Activated CD4-positive, alpha-beta T cell treated with anti-CD3 and anti-CD28 coated beads, Interleukin-2, amount 10 ng/mL, durations not matched to agents 24 days and 14 days (primary cell): ENCODE data around the gene ABCA1. TPM values are rescaled to one million over a fixed set of nuclear protein-coding genes. Genes with fewer than 3 reads are reported as not detected.
A peak's percentile ranks its signal among the peaks of the same experiment; 100 is the strongest.
"Not testable (repeated sequence)": the region's sequence is repeated elsewhere in the genome, so short reads cannot be mapped to it uniquely, and the experiment has no call there.

Experiments
- DNase-seq: peaks from one replicate; pipeline ENCODE4 v3.0.0; 2022
- H3K27ac Mint-ChIP-seq: one replicate; pipeline ENCODE4 v1.8.0; 2022; ENCODE audit warnings: mild to moderate bottlenecking, mixed read lengths
- H3K27me3 Mint-ChIP-seq: one replicate; pipeline ENCODE4 v1.8.0; 2022; ENCODE audit warnings: mixed read lengths
- H3K36me3 Mint-ChIP-seq: one replicate; pipeline ENCODE4 v1.8.0; 2022; ENCODE audit warnings: low read depth, mild to moderate bottlenecking, mixed read lengths
- H3K4me1 Mint-ChIP-seq: one replicate; pipeline ENCODE4 v1.8.0; 2021; ENCODE audit warnings: mixed read lengths
- H3K4me3 Mint-ChIP-seq: one replicate; pipeline ENCODE4 v1.8.0; 2022; ENCODE audit warnings: mild to moderate bottlenecking, moderate library complexity, mixed read lengths
- H3K9me3 Mint-ChIP-seq: one replicate; pipeline ENCODE4 v1.8.0; 2021; ENCODE audit warnings: mixed read lengths
- intact Hi-C: fragments of 100-400 bp; cut with micrococcal nuclease; formaldehyde crosslinking; loops from one replicate; pipeline ENCODE4 v1.15.1; 2023
- total RNA-seq: library from RNA; stranded (reverse); gene quantifications from 2 replicates; pipeline ENCODE4 v1.2.3, GENCODE V29; 2022

The ABCA1 gene
- total RNA-seq, 1 donor from 2014 or later, result 0.56 TPM

DNA sequence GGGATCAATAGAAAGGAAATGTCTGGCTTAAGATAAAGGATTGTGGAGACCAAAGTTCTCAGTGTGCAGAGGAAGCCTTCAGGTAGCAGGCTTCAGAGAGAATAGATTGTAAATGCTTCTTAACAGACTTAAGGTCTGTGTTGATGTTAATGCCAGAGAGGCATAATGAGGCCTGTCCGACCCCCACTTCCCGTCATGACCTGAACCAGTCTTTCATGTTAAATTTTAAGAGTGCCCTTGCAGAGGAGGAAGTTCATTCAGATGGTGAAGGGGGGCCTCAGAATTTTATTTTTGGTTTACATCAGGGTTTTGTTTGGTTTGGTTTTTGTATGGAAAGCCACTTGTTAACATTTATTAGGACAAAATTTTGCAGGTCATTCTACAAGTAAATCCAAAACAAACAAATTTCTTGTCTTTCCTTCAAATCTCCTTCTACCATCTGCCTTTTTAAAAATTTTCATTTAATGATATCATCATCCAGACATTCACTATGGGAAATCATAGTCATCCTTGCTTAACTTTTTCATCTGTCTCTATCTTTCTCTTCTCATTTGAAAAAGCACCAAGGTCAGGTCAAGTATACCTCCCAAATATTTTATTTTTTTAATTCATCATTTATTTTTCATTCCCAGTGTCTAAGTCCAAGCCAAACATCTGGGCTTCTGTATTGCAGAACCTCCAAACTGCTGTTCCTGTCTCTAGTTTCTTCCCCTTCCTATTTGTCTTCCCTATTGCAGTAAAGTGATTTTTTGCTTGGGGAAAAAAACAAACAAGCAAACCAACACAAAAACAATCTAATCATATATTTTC lies 6.9 kb upstream of the ABCA1 start:
- no peaks in the 10 kb centered on the region for H3K4me1 Mint-ChIP-seq
- DNase-seq, result no peak
- H3K27me3 Mint-ChIP-seq, result peaks cover 9% of the 10 kb centered on the region
- H3K36me3 Mint-ChIP-seq, result no peaks in the 10 kb centered on the region
- intact Hi-C loops, result no loop called here
- H3K9me3 Mint-ChIP-seq, result no peaks in the 10 kb centered on the region
- H3K4me3 Mint-ChIP-seq, result no peak overlapping the region
- no peak overlapping the region for H3K27ac Mint-ChIP-seq

DNA sequence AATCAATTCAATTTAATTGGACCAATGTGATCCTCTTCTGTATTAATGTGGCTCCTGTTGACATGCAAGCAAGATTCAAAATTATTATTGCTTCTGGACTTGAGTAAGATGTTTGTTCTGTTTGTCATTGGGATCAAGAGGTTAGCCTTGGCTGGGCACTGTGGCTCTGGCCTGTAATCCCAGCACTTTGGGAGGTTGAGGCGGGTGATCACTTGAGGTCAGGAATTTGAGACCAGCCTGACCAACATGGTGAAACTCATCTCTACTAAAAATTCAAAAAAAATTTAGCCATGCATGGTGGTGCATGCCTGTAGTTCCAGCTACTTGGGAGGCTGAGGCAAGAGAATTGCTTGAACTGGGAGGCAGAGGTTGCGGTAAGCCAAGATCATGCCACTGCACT lies 5.1 kb upstream of the ABCA1 start:
- peaks cover 20% of the 10 kb centered on the region for H3K27me3 Mint-ChIP-seq
- intact Hi-C loops, H3K27ac Mint-ChIP-seq, H3K9me3 Mint-ChIP-seq, H3K4me1 Mint-ChIP-seq, H3K36me3 Mint-ChIP-seq, DNase-seq, H3K4me3 Mint-ChIP-seq: not testable (repeated sequence)

DNA sequence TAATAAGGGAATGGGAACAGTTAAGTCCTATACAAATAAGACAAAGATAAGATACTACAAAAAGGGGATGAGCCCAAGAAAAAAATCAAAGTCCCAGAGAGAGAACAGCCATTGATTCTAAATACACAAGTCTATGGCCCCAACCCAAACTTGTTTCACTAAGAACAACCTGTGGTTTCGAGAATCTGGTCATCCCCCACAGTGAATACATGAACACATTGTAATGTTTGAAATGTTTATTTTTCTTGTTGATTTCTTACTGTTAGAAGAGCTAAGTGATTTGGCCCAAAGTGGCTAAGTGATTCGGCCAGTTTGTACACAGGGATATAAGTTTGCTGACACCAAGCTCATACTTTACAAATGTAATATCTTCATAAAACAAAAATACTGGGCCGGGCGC lies 3.3 kb upstream of the ABCA1 start:
- Mint-ChIP-seq H3K9me3 (no peaks in the 10 kb centered on the region), H3K4me3 (no peak overlapping the region), H3K36me3 (no peaks in the 10 kb centered on the region), H3K4me1 (peaks cover 14% of the 10 kb centered on the region), H3K27ac (no peak overlapping the region), H3K27me3 (peaks cover 29% of the 10 kb centered on the region)
- no peak for DNase-seq
- intact Hi-C loops, result no loop called here

DNA sequence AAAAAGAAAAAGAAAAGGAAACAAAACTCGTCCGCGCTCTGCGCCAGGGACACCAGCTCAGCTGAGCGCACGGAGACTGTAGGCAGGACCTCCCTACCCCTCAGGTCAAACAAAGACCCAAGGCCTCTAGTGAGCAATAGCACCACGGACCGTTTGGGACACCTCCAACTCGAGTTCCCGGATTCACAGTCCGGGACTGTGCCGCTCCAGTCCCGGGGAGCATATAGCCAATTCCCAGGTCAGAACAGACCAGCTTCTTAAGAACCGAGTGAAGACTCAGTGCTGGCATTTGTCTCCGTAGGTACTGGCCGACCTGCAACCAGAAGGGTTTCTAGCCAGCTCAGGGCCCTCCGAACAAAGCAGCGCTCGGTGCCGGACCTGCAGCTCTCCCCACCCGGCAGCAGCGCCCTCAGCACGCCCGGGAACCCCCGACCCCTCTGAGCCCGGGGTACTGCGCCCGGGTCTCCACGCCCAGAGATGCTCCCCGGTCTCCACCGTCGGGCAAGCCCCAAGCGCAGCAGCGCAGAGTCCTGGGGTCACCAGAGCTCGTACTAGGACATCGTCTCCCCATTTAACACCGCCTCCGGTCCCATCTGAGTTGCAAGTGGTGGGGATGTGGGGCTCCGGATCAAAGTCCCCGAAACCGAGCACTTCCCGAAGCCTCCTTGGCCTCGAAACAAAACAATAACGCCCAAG lies 591 bp downstream of the ABCA1 start:
- Mint-ChIP-seq H3K27ac (peak overlapping the region; percentile 59), H3K9me3 (no peaks in the 10 kb centered on the region), H3K4me1 (peaks cover 15% of the 10 kb centered on the region), H3K4me3 (peak overlapping the region; percentile 89), H3K36me3 (no peaks in the 10 kb centered on the region), H3K27me3 (peaks cover 38% of the 10 kb centered on the region)
- intact Hi-C loops, result loop anchor here (2.0 to 10.0 kb wide), 2 partner anchors 229 to 317 kb away; partner anchors contain the start of gene SLC44A1
- peak; percentile 73 for DNase-seq

DNA sequence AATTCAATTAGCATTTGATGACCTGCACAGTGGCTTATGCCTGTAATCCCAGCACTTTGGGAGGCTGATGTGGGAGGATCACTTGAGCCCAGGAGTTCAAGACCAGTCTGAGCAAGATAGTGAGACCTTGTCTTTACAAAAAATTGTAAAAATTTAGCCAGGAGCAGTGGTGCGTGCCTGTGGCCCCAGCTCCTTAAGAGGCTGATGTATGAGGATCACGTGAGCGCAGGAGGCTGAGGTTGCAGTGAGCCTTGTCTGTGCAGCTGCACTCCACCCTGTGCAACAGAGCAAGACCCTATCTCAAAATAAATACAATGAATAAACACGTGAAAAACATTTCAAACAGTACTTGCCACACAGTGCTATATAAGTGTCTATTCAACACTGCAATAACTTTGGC lies 4.2 kb downstream of the ABCA1 start:
- Mint-ChIP-seq H3K36me3 (no peaks in the 10 kb centered on the region), H3K27ac (no peak overlapping the region)

DNA sequence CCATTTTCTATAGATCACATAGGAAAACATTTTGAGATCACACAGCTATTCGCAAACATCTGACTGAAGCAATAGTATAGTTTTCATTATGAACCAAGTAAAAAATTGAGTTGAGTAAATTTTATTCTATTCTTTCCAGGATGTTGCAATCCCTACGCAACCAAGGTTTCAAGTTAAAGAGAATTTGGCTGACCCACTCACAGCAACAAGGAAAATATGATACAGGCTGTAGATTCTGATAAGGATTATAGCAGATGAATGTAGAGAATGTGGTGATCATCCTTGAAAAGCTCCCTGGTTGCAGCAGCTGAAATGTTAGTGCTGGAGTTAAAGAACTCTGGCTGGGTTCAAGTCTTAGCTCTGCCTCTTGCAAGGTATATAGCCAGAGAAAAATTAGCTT lies 4.7 kb downstream of the ABCA1 start:
- DNase-seq, result no peak
- Mint-ChIP-seq H3K4me3 (no peak overlapping the region), H3K9me3 (no peaks in the 10 kb centered on the region), H3K27me3 (peaks cover 25% of the 10 kb centered on the region), H3K36me3 (no peaks in the 10 kb centered on the region), H3K4me1 (peaks cover 10% of the 10 kb centered on the region), H3K27ac (no peak overlapping the region)
- intact Hi-C loops, result loop anchor here (10.0 kb wide), 1 partner anchor 322 kb away; the partner anchor contains the start of gene SLC44A1

More for the DNA sequence above, 4.2 kb downstream of the ABCA1 start:
- intact Hi-C loops, result loop anchor here (10.0 kb wide), 1 partner anchor 321 kb away; the partner anchor contains the start of gene SLC44A1
- no peak overlapping the region for H3K4me3 Mint-ChIP-seq
- H3K9me3 Mint-ChIP-seq, result no peaks in the 10 kb centered on the region
- DNase-seq, result no peak
- H3K4me1 Mint-ChIP-seq, result peaks cover 14% of the 10 kb centered on the region
- H3K27me3 Mint-ChIP-seq, result peaks cover 28% of the 10 kb centered on the region

DNA sequence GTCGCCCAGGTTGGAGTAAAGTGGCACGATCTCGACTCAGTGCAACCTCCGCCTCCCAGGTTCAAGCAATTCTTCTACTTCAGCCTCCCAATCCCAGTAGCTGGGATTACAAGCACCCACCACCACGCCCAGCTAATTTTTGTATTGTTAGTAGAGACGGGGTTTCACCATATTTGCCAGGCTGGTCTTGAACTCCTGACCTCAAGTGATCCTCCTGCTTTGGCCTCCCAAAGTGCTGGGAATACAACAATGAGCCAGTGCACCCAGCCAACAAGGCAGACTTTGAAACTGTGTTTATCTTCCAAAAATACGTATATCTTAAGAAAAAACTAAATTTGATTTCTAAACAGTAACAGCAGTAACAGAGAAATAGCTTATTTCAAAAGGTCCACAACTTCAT lies 5.2 kb downstream of the ABCA1 start:
- H3K4me3 Mint-ChIP-seq, H3K9me3 Mint-ChIP-seq, H3K27ac Mint-ChIP-seq, H3K36me3 Mint-ChIP-seq, H3K4me1 Mint-ChIP-seq, DNase-seq: not testable (repeated sequence)
- H3K27me3 Mint-ChIP-seq, result peaks cover 21% of the 10 kb centered on the region
- intact Hi-C loops, result loop anchor here (10.0 kb wide), 1 partner anchor 322 kb away; the partner anchor contains the start of gene SLC44A1

DNA sequence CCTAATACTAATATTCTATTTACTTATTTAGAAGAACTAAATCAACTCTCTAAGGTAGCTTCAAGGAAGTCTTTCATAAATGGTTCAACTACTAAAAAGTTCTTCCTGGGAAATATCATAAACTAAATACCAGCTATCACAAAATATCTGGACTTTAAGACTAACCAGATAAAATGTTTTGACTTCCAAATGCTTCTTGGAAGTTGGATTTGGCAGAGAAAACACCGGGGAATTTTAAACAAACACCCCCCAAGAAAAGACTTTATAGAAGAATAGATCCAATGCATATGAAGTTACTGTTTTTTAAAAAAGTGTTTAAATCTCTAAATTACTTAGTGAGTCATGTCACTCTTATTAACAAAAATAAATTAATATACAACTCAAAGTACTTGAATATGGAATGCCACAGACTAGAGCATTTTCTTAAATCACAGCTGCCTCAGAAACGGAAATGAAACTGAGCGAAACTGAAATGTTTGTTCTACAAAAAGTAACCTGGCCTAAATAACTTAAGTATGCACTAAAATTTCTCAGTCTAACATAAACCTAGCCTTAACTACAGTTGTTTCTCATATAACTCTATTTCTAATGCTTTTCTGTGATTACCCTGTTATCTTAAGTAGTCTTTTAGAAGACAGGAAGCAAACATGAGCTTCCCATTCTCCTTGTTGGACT lies 6.8 kb downstream of the ABCA1 start:
- H3K9me3 Mint-ChIP-seq, result no peaks in the 10 kb centered on the region
- DNase-seq, result no peak
- no peaks in the 10 kb centered on the region for H3K36me3 Mint-ChIP-seq
- H3K4me3 Mint-ChIP-seq, result no peak overlapping the region
- peaks cover under 1% of the 10 kb centered on the region for H3K4me1 Mint-ChIP-seq
- intact Hi-C loops, result loop anchor here (10.0 kb wide), 1 partner anchor 324 kb away; the partner anchor contains the start of gene SLC44A1
- no peak overlapping the region for H3K27ac Mint-ChIP-seq
- H3K27me3 Mint-ChIP-seq, result peaks cover 15% of the 10 kb centered on the region

DNA sequence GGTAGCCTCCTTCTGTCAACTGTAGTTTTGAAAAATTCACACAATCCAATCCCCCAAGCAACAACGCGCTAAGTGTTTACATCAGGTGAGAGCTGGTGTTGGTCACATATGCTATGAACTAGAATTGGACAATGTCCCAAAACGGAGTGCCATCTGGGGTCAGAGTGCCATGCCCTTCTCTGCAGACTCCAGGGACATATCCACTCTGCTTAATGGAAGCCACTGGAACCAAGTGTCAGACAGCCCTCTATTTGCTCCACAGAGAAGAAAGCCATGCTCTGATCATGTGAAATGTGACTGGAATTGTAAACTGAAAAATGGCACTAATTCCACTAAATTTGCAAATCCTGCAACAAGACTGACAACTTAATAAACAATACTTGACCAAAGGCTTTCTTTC lies 12.2 kb downstream of the ABCA1 start:
- Mint-ChIP-seq H3K27me3 (peaks cover 13% of the 10 kb centered on the region), H3K9me3 (no peaks in the 10 kb centered on the region), H3K4me1 (no peaks in the 10 kb centered on the region), H3K27ac (no peak overlapping the region), H3K36me3 (no peaks in the 10 kb centered on the region), H3K4me3 (no peak overlapping the region)
- no peak for DNase-seq
- intact Hi-C loops, result no loop called here

DNA sequence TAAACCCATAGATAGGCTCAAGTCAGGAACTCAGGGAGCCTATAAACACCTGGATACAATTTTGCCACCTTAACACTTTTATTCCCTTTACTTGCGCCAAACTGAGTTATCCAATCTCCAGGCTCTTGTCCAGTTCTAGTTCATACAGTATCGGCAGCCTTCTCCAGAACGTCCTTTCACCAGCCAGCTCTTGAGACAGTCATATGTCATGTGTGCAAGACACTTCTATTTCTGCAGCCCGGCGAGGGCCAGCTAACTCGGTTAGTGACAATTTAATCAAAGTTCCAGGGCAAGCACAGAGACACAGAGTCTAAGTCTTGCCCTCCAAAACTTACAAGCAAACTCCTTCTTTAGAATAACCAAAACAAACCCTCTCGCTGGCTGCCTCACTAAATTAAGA lies 12.9 kb downstream of the ABCA1 start:
- no peaks in the 10 kb centered on the region for H3K4me1 Mint-ChIP-seq
- no peak overlapping the region for H3K27ac Mint-ChIP-seq
- peaks cover 15% of the 10 kb centered on the region for H3K27me3 Mint-ChIP-seq
- intact Hi-C loops, result no loop called here
- no peaks in the 10 kb centered on the region for H3K9me3 Mint-ChIP-seq
- H3K36me3 Mint-ChIP-seq, result no peaks in the 10 kb centered on the region
- DNase-seq, result no peak
- no peak overlapping the region for H3K4me3 Mint-ChIP-seq

DNA sequence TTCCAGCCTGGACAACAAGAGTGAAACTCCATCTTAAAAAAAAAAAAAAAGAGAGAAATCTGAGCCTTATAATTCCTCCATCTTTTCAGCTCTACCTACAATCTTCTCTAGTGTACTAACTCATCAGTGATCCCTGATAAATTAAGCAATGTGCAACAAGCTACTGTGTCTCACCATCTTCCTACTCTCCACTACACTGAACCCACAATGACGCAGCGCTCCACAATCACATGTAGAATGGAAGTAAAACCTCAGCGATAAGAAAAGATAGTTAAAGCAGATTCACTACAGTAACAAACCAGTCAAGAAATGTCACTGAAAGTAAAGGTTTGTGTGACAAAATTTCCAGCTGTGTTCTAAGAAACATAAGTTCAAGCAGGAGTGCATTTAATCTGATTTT lies 13.5 kb downstream of the ABCA1 start:
- Mint-ChIP-seq H3K4me3 (no peak overlapping the region), H3K9me3 (no peaks in the 10 kb centered on the region), H3K27me3 (peaks cover 15% of the 10 kb centered on the region), H3K4me1 (no peaks in the 10 kb centered on the region), H3K36me3 (no peaks in the 10 kb centered on the region), H3K27ac (no peak overlapping the region)
- no peak for DNase-seq
- intact Hi-C loops, result no loop called here

DNA sequence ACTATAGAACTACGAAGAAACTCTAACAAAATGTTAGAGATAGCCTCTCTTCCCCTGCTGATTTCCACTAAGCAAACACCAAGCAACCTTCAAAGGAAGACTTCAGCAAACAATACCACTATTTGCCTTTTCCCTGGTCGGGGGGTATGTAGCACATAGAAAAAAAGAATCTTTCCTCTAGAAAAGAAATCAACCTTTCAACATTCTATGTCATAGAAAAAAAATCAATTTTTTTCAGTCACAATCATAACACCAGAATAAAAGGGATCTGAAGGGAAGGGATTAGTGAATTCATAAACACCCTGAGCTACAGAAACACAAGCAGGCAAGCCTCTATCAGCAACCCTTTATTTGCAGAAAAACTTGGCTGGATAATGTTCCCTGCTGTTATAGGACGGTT lies 15.3 kb downstream of the ABCA1 start:
- Mint-ChIP-seq H3K4me1 (no peaks in the 10 kb centered on the region), H3K36me3 (no peaks in the 10 kb centered on the region), H3K27me3 (peaks cover 15% of the 10 kb centered on the region), H3K4me3 (no peak overlapping the region), H3K9me3 (no peaks in the 10 kb centered on the region), H3K27ac (no peak overlapping the region)
- DNase-seq, result no peak
- intact Hi-C loops, result no loop called here

DNA sequence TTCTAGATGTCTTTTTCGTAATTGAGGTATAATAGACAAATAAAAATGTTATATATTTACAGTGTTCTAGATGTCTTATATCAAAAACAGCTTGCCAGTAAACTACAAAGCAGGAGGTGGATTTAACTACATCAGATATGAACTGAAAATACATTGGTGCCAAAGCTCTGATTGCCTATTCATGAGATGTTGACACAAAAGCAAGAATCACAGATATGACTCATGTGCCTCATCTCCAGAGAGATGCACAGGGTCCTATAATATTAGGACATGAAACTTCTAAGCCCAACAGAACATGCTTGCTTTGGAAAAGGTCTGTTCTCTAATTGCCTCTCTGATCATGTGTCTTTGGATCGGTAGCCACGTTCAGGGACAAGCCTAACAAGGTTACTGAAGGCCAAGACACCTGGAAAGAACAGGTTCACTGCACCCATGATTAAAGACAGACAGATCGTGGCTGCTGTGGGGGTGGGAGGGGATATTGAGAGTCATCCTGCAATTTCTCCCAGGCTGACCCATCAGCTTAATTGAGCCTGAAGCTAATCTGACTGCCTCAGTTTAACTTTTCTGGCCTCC lies 16.8 kb downstream of the ABCA1 start:
- Mint-ChIP-seq H3K9me3 (no peaks in the 10 kb centered on the region), H3K4me3 (no peak overlapping the region), H3K27me3 (peaks cover 15% of the 10 kb centered on the region), H3K36me3 (no peaks in the 10 kb centered on the region), H3K27ac (no peak overlapping the region), H3K4me1 (no peaks in the 10 kb centered on the region)
- no peak for DNase-seq
- intact Hi-C loops, result no loop called here
